Heart right ventricle (tissue), 16 donors: ENCODE data around the gene UNC5CL. TPM values are rescaled to one million over a fixed set of nuclear protein-coding genes. Genes with fewer than 3 reads are reported as not detected.

Experiments used
- ATAC-seq, 8 donors: fragments of 200-7000 bp; cut with Tn5 transposase; one replicate each; pipeline ENCODE4 v1.9.1; 2020; ENCODE audit warnings: mild to moderate bottlenecking in 8 of 8, moderate library complexity in 8 of 8, moderate number of reproducible peaks in 1 of 8
- DNase-seq, 2 donors: peaks; one replicate each; pipeline ENCODE4 v3.0.0-alpha.2; 2020
- H3K27ac ChIP-seq, 10 donors: fragments of 200-600 bp; sonication (generic) in 2 of 10; one replicate each; pipeline versions ENCODE4 v1.5.0 to v1.8.0; 2020 to 2022; ENCODE audit warnings: mild to moderate bottlenecking in 3 of 10
- H3K27me3 ChIP-seq, 7 donors: fragments of 200-600 bp; one replicate each; pipeline ENCODE4 v1.8.0; 2021 to 2022; ENCODE audit warnings: mild to moderate bottlenecking in 2 of 7
- H3K36me3 ChIP-seq, 9 donors: fragments of 200-600 bp; sonication (generic) in 1 of 9; one replicate each; pipeline versions ENCODE4 v1.5.0 to v1.8.0; 2020 to 2022; ENCODE audit warnings: mild to moderate bottlenecking in 2 of 9
- H3K4me1 ChIP-seq, 9 donors: fragments of 200-600 bp; sonication (generic) in 1 of 9; one replicate each; pipeline versions ENCODE4 v1.5.0 to v1.8.0; 2020 to 2022; ENCODE audit warnings: mild to moderate bottlenecking in 4 of 9
- H3K4me3 ChIP-seq, 10 donors: fragments of 200-600 bp; sonication (generic) in 2 of 10; one replicate each; pipeline versions ENCODE4 v1.5.0 to v1.8.0; 2020 to 2022; ENCODE audit warnings: mild to moderate bottlenecking in 7 of 10, moderate library complexity in 2 of 10
- H3K9me3 ChIP-seq, 11 donors: fragments of 200-600 bp in 10 of 11; sonication (generic) in 2 of 11; one replicate each; pipeline versions ENCODE4 v1.5.0 to v1.8.0; 2013 to 2022; ENCODE audit warnings: mild to moderate bottlenecking in 2 of 11, control low read depth in 1 of 11, moderate library complexity in 1 of 11
- CTCF ChIP-seq, 9 donors: fragments of 200-600 bp; sonication (generic) in 2 of 9; IDR thresholded peaks; one replicate each; pipeline versions ENCODE4 v1.5.0 to v1.8.0; 2021 to 2022; ENCODE audit warnings: antibody characterized with exemption in 9 of 9, mild to moderate bottlenecking in 5 of 9, moderate library complexity in 1 of 9
- WGBS, 2 donors: extraction: QIAGEN DNeasy Blood & Tissue Kit; methylation state at CpG; one replicate each; pipeline ENCODE4 v1.1.7; 2013; ENCODE audit warnings: inconsistent platforms in 1 of 2; 5-methylcytosine and 5-hydroxymethylcytosine counted together
- intact Hi-C, 10 donors: fragments of 100-400 bp; cut with DNase I; formaldehyde crosslinking; loops; one replicate each; pipeline versions ENCODE4 v1.11.1 to v1.14.2; 2022
- polyA plus RNA-seq, 2 donors: library from polyadenylated mRNA; stranded (reverse); fragments of 200-250 nt; gene quantifications; one replicate each; pipeline ENCODE4 v1.2.3, GENCODE V29; 2013
- total RNA-seq, 10 donors: library from RNA; stranded (reverse); fragmentation: NEBNext Ultra II Directional in 3 of 10; extraction: Animal tissue kit (Norgen Biotek cat#: 25700) in 3 of 10; gene quantifications; one replicate each; pipeline versions ENCODE4 v1.2.1 to v1.2.4, GENCODE V29; 2021 to 2023
- donor health status: Arrhythmogenic right ventricular cardiomyopathy.
- donor health status: ischemic (EF 13 %, LVEDD 7.1; RV severe dilation, severe dysfunction).
- donor health status: healthy with polysubstance abuse.
- donor health status: DM: no; HTN: yes; CAD: no.
- donor health status: DM: no; HTN: no; CAD: no.
- donor health status: ischemic (EF 25% LVEDD 6.9; RV normal size, moderate dysfunction).
- donor health status: ischemic (EF 25% LVEDD 5.7; RV mildly dilated, moderate dysfunction).
- donor health status: healthy.
- donor health status: DM: yes; HTN: yes; CAD: no.
- donor health status: Ischemic cardiomyopathy.
- donor health status: ischemic (EF 35%, LVEDD 5.7; RV mildly dilated, moderate dysfunction).
- donor health status: nonischemic (EF 11% LVEDD 7.7; RV severe dilation, severe dysfunction).
- donor health status: DM: yes; HTN: yes; CAD: no.
- donor health status: PGD.
- donor health status: ischemic (EF 29% LVEDD 5.4; RV normal size, mild dysfunction).
- donor health status: nonischemic (EF 23%, LVEDD 6.1; RV moderate dilation, normal function).

The UNC5CL gene
- total and polyA plus RNA-seq, 12 donors: 0.19 to 1.9 (median 0.45) TPM

DNA sequence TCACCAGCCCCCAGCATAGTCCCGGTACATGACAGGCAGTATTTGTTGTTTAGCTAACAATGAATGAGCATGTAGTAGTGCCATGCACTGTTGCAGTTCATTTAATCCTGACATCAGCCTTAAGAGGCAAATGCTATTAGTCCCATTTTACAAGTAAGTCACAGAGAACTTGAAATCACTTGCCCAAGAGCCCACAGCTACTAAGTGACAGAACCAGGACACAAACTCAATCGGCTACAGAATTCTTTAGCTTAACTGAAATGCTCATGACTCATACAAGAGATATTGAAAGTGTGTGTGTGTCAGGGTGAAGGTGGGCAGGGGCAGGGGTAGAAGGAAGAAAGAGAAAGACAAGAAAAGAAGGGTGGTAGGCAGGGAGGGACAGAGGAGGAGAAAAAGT lies 52.7 kb downstream of the UNC5CL start:
- no peaks in the 10 kb centered on the region for H3K36me3 ChIP-seq
- intact Hi-C loops: no loop called here
- peaks cover 0 to 7% (median 0%) of the 10 kb centered on the region in 7 donors for H3K27me3 ChIP-seq
- H3K9me3 ChIP-seq: no peaks in the 10 kb centered on the region
- H3K27ac ChIP-seq: no peak overlapping the region
- WGBS, 2 donors: 76 to 78% methylated on average over 2 of the region's 2 CpGs
- no peak for ATAC-seq
- no peaks in the 10 kb centered on the region for H3K4me1 ChIP-seq
- TF ChIP-seq CTCF (IDR thresholded peaks at IDR 0.05): no peak
- DNase-seq: no peak
- no peak overlapping the region for H3K4me3 ChIP-seq

DNA sequence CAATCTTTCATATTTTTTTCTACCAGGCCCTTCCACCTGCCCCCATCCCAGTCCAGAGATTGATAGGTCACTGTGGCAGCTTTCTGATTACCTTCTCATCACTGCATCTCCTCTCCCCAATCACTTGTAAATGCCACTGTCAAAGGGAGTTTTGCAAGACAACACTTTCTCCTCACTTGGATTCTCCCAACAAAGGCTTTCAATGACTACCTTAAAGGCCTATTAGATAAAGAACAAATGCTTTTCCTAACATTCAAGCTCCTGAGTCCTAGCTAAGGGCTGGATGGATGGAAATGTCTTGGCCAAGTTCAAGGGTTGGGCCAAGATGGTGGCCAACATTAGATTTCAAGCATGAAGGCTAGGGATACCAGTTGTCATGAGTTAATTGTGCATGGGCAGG lies 55.3 kb downstream of the UNC5CL start:
- Histone ChIP-seq H3K27me3 (peaks cover 0 to 7% (median 0%) of the 10 kb centered on the region in 7 donors), H3K27ac (no peak overlapping the region), H3K36me3 (no peaks in the 10 kb centered on the region), H3K4me1 (no peaks in the 10 kb centered on the region), H3K9me3 (no peaks in the 10 kb centered on the region), H3K4me3 (no peak overlapping the region)
- TF ChIP-seq CTCF (IDR thresholded peaks at IDR 0.05): no peak
- ATAC-seq: no peak
- intact Hi-C loops: no loop called here
- no peak for DNase-seq

- no peak overlapping the region for H3K27ac ChIP-seq
- peaks cover 0 to 7% (median 0%) of the 10 kb centered on the region in 7 donors for H3K27me3 ChIP-seq
- WGBS, 2 donors: 30 to 44% methylated on average over 1 of the region's 1 CpG
- intact Hi-C loops: no loop called here
- no peak for DNase-seq
- ATAC-seq: no peak
- no peak overlapping the region for H3K4me3 ChIP-seq
- H3K9me3 ChIP-seq: no peaks in the 10 kb centered on the region
- H3K4me1 ChIP-seq: no peaks in the 10 kb centered on the region
- no peak for TF ChIP-seq CTCF (IDR thresholded peaks at IDR 0.05)
- no peaks in the 10 kb centered on the region for H3K36me3 ChIP-seq
Observed at GRCh38 chr6:40982917-40983316, 56.1 kb downstream of the UNC5CL start.

GRCh38 chr6:40978687-40979289 lies 60.2 kb downstream of the UNC5CL start:
- Histone ChIP-seq H3K4me1 (no peaks in the 10 kb centered on the region), H3K36me3 (no peaks in the 10 kb centered on the region), H3K27ac (no peak overlapping the region), H3K4me3 (no peak overlapping the region), H3K9me3 (peaks cover 0 to 6% (median 0%) of the 10 kb centered on the region in 11 donors), H3K27me3 (peaks cover 0 to 18% (median 0%) of the 10 kb centered on the region in 7 donors)
- intact Hi-C loops: no loop called here
- WGBS, 2 donors: 86 to 87% methylated on average over 2 of the region's 2 CpGs
- ATAC-seq (no peak), DNase-seq (no peak)
- TF ChIP-seq CTCF (IDR thresholded peaks at IDR 0.05): no peak
